ENCODE data around the gene CHCT1. TPM values are rescaled to one million over a fixed set of nuclear protein-coding genes. Genes with fewer than 3 reads are reported as not detected.
A peak's percentile ranks its signal among the peaks of the same experiment; 100 is the strongest.

The CHCT1 gene
- polyA plus RNA-seq, 3 donors = 0.89 TPM; not detected in 2

GRCh38 chr17:60463157-60463835, 41.0 kb downstream of the CHCT1 start:
- no peak overlapping the region for H3K27ac Mint-ChIP-seq
- Histone ChIP-seq H3K4me2 (replicated peaks; ENCODE audit: extremely low read depth, low read length, poor library complexity, severe bottlenecking) (no peak overlapping the region), H3K4me1 (ENCODE audit: control insufficient read depth in 1 of 2, insufficient read depth in 2 of 2, low read length in 2 of 2) (no peaks in the 10 kb centered on the region), H3K9me3 (replicated peaks in 1 of 2; ENCODE audit: control insufficient read depth in 1 of 2, insufficient read depth in 1 of 2, low read length in 2 of 2) (no peaks in the 10 kb centered on the region), H3K9ac (ENCODE audit: insufficient read depth, low read length, poor library complexity, severe bottlenecking) (no peak overlapping the region), H3K27me3 (ENCODE audit: control insufficient read depth in 2 of 2, insufficient read depth in 2 of 2, low read length in 2 of 2) (no peaks in the 10 kb centered on the region), H3K4me3 (replicated peaks in 1 of 3; ENCODE audit: low read depth in 2 of 3, low read length in 3 of 3) (no peak overlapping the region), H3K27ac (ENCODE audit: low read depth in 1 of 2, low read length in 2 of 2) (no peak overlapping the region), H3K36me3 (replicated peaks in 1 of 2; ENCODE audit: control insufficient read depth in 1 of 2, insufficient read depth in 2 of 2, low read length in 2 of 2) (peaks cover 77 to 97% of the 10 kb centered on the region in 2 donors), H2AFZ (ENCODE audit: insufficient read depth, low read depth, low read length, poor library complexity, severe bottlenecking) (no peak overlapping the region), H4K20me1 (ENCODE audit: insufficient read depth, low read length) (peaks cover 3% of the 10 kb centered on the region), H3K79me2 (ENCODE audit: insufficient read depth, low read length) (no peaks in the 10 kb centered on the region)
- peaks cover 64 to 68% of the 10 kb centered on the region in 2 donors for H3K36me3 Mint-ChIP-seq
- no peaks in the 10 kb centered on the region for H3K4me1 Mint-ChIP-seq
- no peak for DNase-seq
- WGBS (ENCODE audit: insufficient coverage) = 100% methylated on average over 2 of the region's 4 CpGs
- H3K27me3 Mint-ChIP-seq (ENCODE audit: low read depth in 3 of 3) = no peaks in the 10 kb centered on the region
- no peak for TF ChIP-seq CTCF (IDR thresholded peaks at IDR 0.05)
- intact Hi-C loops (cut with micrococcal nuclease) = no loop called here
- no peak overlapping the region for H3K4me3 Mint-ChIP-seq
- H3K9me3 Mint-ChIP-seq = no peaks in the 10 kb centered on the region

DNA sequence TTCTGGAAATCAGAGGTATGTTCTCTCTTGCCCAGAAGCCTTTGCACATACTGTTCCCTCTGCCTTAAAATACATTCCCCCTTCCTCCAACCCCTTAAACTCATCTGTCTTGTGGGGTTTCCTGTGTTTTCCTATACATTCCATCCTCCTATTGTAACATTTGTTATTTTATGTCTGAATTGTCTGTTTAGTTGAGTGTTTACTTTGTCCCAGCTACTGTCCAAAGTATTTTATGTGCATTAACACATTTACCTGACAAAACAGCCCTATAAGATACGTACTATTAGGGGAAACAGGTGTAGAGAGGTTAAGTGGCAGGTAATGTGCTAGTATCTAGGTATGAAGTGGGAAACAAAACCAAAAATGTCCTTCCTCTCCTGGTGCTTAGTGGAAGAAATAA, 42.1 kb downstream of the CHCT1 start:
- Histone ChIP-seq H3K4me3 (replicated peaks in 1 of 3; ENCODE audit: low read depth in 2 of 3, low read length in 3 of 3) (no peak overlapping the region), H3K27ac (ENCODE audit: low read depth in 1 of 2, low read length in 2 of 2) (no peak overlapping the region), H3K9ac (ENCODE audit: insufficient read depth, low read length, poor library complexity, severe bottlenecking) (no peak overlapping the region), H4K20me1 (ENCODE audit: insufficient read depth, low read length) (peaks cover 3% of the 10 kb centered on the region), H3K36me3 (replicated peaks in 1 of 2; ENCODE audit: control insufficient read depth in 1 of 2, insufficient read depth in 2 of 2, low read length in 2 of 2) (peaks cover 71 to 94% of the 10 kb centered on the region in 2 donors), H3K79me2 (ENCODE audit: insufficient read depth, low read length) (no peaks in the 10 kb centered on the region), H2AFZ (ENCODE audit: insufficient read depth, low read depth, low read length, poor library complexity, severe bottlenecking) (no peak overlapping the region), H3K4me2 (replicated peaks; ENCODE audit: extremely low read depth, low read length, poor library complexity, severe bottlenecking) (no peak overlapping the region), H3K4me1 (ENCODE audit: control insufficient read depth in 1 of 2, insufficient read depth in 2 of 2, low read length in 2 of 2) (no peaks in the 10 kb centered on the region), H3K9me3 (replicated peaks in 1 of 2; ENCODE audit: control insufficient read depth in 1 of 2, insufficient read depth in 1 of 2, low read length in 2 of 2) (no peaks in the 10 kb centered on the region), H3K27me3 (ENCODE audit: control insufficient read depth in 2 of 2, insufficient read depth in 2 of 2, low read length in 2 of 2) (no peaks in the 10 kb centered on the region)
- peak overlapping the region in 2 of 7 donors; percentile 23 to 40 for H3K27ac Mint-ChIP-seq
- DNase-seq = no peak
- peaks cover 60 to 68% of the 10 kb centered on the region in 2 donors for H3K36me3 Mint-ChIP-seq
- H3K4me1 Mint-ChIP-seq = no peaks in the 10 kb centered on the region
- TF ChIP-seq CTCF (IDR thresholded peaks at IDR 0.05) = no peak
- H3K27me3 Mint-ChIP-seq (ENCODE audit: low read depth in 3 of 3) = no peaks in the 10 kb centered on the region
- intact Hi-C loops (cut with micrococcal nuclease) = no loop called here
- no CpG with 5 or more reads among the region's 1 CpG for WGBS (ENCODE audit: insufficient coverage)
- H3K9me3 Mint-ChIP-seq = no peaks in the 10 kb centered on the region
- no peak overlapping the region for H3K4me3 Mint-ChIP-seq

Measured in CD14-positive monocyte (primary cell).